Nephron (organoid): ENCODE measurements around the gene FEZ2.
A peak's percentile ranks its signal among the peaks of the same experiment; 100 is the strongest.

Source experiments
- H3K27ac Mint-ChIP-seq, 3 experiments: 2 replicates each; pipeline ENCODE4 v1.8.0; 2020; ENCODE audit warnings: mixed read lengths in 3 of 3, mild to moderate bottlenecking in 2 of 3, moderate library complexity in 1 of 3
- H3K27me3 Mint-ChIP-seq: 2 replicates; pipeline ENCODE4 v1.8.0; 2021; ENCODE audit warnings: low read depth, mild to moderate bottlenecking, moderate library complexity, mixed read lengths
- H3K36me3 Mint-ChIP-seq: 2 replicates; pipeline ENCODE4 v1.8.0; 2020; ENCODE audit warnings: low read depth, mixed read lengths
- H3K4me1 Mint-ChIP-seq: 2 replicates; pipeline ENCODE4 v1.8.0; 2020; ENCODE audit warnings: mixed read lengths
- H3K4me3 Mint-ChIP-seq, 3 experiments: 2 replicates each; pipeline ENCODE4 v1.8.0; 2020; ENCODE audit warnings: mild to moderate bottlenecking in 3 of 3, mixed read lengths in 3 of 3, moderate library complexity in 2 of 3
- H3K9me3 Mint-ChIP-seq: 2 replicates; pipeline ENCODE4 v1.8.0; 2020; ENCODE audit warnings: mixed read lengths
- TF ChIP-seq, protein P1 (sequence below), 3 experiments: fragments of 200-600 bp; sonication (generic); IDR thresholded peaks; one replicate each; pipeline ENCODE4 v1.5.0; 2021; ENCODE audit warnings: antibody characterized with exemption in 3 of 3; ENCODE audit not compliant: unreplicated experiment in 3 of 3

Gene FEZ2, protein sequence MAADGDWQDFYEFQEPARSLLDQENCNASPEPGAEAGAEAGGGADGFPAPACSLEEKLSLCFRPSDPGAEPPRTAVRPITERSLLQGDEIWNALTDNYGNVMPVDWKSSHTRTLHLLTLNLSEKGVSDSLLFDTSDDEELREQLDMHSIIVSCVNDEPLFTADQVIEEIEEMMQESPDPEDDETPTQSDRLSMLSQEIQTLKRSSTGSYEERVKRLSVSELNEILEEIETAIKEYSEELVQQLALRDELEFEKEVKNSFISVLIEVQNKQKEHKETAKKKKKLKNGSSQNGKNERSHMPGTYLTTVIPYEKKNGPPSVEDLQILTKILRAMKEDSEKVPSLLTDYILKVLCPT

DNA sequence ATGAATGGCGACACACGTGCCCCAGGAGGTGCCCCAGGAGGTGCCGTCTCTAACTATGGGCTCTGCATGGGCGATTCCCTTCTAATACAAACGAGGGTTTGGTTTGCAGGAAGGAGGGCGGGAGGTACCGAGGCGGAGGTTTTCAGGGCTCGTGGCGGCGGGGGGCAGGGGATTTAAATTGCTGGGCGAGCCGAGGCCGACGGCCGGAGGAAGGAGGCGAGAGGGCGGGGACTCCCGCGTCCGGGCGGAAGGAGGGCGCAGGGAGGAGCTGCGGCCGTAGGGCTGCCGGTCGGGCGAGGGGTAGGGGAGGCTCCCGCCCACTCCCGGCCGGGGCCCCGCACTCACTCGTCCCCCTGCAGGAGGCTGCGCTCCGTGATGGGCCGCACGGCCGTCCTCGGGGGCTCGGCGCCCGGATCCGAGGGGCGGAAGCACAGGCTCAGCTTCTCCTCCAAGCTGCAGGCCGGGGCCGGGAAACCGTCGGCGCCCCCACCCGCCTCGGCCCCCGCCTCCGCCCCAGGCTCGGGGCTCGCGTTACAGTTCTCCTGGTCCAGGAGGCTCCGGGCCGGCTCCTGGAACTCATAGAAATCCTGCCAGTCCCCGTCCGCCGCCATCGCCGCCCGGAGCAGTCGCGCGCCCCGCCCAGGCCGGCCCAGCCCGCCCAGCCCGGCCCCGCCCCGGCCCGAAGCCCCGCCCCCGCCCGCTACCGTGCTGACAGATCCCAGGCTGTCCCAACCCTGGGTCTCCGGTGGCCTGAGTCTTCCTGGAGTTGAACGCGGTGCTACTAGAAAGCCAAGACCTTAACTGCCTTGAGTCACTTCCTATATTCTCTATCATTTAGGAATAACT lies at the start of gene FEZ2:
TSS of gene FEZ2 (minus strand) at position 637 of the 846 bp plus-strand sequence. CDS start at position 611, 26 bp downstream.
- H3K27ac Mint-ChIP-seq = peak within 1 kb of the TSS; percentile 78 to 93 (median 92)
- peaks cover 28% of the 10 kb centered on the region for H3K4me1 Mint-ChIP-seq
- TF ChIP-seq, protein P1, sequence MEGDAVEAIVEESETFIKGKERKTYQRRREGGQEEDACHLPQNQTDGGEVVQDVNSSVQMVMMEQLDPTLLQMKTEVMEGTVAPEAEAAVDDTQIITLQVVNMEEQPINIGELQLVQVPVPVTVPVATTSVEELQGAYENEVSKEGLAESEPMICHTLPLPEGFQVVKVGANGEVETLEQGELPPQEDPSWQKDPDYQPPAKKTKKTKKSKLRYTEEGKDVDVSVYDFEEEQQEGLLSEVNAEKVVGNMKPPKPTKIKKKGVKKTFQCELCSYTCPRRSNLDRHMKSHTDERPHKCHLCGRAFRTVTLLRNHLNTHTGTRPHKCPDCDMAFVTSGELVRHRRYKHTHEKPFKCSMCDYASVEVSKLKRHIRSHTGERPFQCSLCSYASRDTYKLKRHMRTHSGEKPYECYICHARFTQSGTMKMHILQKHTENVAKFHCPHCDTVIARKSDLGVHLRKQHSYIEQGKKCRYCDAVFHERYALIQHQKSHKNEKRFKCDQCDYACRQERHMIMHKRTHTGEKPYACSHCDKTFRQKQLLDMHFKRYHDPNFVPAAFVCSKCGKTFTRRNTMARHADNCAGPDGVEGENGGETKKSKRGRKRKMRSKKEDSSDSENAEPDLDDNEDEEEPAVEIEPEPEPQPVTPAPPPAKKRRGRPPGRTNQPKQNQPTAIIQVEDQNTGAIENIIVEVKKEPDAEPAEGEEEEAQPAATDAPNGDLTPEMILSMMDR (IDR thresholded peaks at IDR 0.05; ENCODE audit: unreplicated experiment in 3 of 3) = peak in 1 of 3 experiments; percentile 7
- no peaks in the 10 kb centered on the region for H3K27me3 Mint-ChIP-seq
- peak within 1 kb of the TSS; percentile 92 to 96 (median 93) for H3K4me3 Mint-ChIP-seq
- no peaks in the 10 kb centered on the region for H3K9me3 Mint-ChIP-seq
- H3K36me3 Mint-ChIP-seq = peaks cover 38% of the 10 kb centered on the region

DNA sequence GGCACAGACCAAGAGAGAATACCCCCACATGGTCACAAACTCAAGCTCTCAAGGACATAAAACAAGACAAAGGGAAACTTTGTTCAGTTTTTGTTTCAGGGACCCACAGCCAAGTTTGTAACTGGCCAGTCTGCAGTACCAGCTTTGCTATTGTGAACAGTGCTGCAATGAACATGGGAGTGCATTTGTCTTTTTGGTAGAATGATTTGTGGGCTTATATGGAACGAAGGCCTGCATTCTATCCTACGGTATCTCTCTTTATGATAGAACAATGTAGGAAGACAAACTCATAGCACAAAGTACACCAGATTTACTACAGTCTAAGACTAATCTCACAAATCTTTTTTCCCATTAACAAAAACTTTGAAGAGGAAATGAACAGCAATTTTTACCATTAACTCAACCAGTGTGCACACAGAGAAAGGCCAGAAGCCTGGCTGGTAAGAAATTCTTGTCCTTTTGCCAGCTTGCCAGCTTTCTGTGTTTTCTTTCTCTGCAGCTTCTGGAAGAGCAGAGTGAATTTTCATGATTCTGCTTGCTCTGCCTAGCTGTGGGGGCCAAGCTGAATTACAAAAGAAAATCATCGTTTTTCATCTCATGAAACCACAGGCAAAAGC lies 37.1 kb upstream of the FEZ2 start:
- TF ChIP-seq, protein P1 (IDR thresholded peaks at IDR 0.05; ENCODE audit: unreplicated experiment in 3 of 3) = no peak
- Mint-ChIP-seq H3K27me3 (peaks cover 3% of the 10 kb centered on the region), H3K9me3 (peaks cover 8% of the 10 kb centered on the region), H3K27ac (no peak overlapping the region), H3K4me1 (no peaks in the 10 kb centered on the region), H3K36me3 (no peaks in the 10 kb centered on the region), H3K4me3 (no peak overlapping the region)

DNA sequence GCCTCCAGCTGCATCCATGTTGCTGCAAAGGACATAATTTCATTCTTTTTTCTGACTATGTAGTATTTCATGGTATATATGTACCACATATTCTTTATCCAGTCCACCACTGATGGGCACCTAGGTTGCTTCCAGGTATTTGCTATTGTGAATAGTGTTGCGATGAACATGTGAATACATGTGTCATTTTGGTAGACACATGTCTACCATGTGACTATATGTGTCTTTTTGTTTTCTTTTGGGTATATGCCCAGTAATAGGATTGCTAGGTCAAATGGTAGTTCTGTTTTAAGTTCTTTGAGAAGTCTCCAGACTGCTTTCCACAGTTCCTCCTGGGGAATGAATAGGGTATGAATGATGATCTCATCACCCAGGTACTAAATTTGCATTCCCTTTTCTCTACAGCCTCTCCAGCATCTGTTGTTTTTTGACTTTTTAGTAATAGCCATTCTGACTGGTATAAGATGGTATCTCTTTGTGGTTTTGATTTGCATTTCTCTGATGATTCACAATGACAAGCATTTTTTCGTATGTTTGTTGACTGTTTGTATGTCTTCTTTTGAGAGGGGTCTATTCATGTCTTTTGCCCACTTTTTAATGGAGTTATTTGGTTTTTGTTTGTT lies 35.6 kb upstream of the FEZ2 start:
- no peaks in the 10 kb centered on the region for H3K36me3 Mint-ChIP-seq
- no peak overlapping the region for H3K27ac Mint-ChIP-seq
- peaks cover 8% of the 10 kb centered on the region for H3K9me3 Mint-ChIP-seq
- TF ChIP-seq, protein P1 (IDR thresholded peaks at IDR 0.05; ENCODE audit: unreplicated experiment in 3 of 3) = no peak
- no peak overlapping the region for H3K4me3 Mint-ChIP-seq
- peaks cover 3% of the 10 kb centered on the region for H3K27me3 Mint-ChIP-seq
- H3K4me1 Mint-ChIP-seq = no peaks in the 10 kb centered on the region

DNA sequence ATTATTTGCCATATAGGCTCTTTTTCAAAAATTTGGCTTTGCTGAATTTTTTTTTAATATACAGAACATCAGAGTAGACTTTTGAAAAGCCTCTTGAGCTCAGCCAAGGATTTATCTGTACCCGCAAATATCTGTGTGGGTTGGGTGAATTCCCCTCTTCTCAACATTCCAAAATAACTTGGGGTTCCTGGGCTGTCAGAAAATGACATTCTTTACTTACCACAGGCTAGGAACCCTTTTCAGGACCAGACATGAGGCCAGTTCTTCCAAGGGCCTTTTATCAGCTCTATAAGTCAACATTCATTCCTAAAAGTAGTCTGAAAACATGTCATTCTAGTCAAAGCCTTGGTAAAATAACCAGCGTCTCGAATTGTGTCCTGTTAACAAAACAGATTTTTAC lies 28.8 kb upstream of the FEZ2 start:
- H3K9me3 Mint-ChIP-seq = peaks cover 3% of the 10 kb centered on the region
- no peaks in the 10 kb centered on the region for H3K27me3 Mint-ChIP-seq
- no peaks in the 10 kb centered on the region for H3K36me3 Mint-ChIP-seq
- H3K27ac Mint-ChIP-seq = no peak overlapping the region
- no peak overlapping the region for H3K4me3 Mint-ChIP-seq
- TF ChIP-seq, protein P1 (IDR thresholded peaks at IDR 0.05; ENCODE audit: unreplicated experiment in 3 of 3) = no peak
- H3K4me1 Mint-ChIP-seq = no peaks in the 10 kb centered on the region

DNA sequence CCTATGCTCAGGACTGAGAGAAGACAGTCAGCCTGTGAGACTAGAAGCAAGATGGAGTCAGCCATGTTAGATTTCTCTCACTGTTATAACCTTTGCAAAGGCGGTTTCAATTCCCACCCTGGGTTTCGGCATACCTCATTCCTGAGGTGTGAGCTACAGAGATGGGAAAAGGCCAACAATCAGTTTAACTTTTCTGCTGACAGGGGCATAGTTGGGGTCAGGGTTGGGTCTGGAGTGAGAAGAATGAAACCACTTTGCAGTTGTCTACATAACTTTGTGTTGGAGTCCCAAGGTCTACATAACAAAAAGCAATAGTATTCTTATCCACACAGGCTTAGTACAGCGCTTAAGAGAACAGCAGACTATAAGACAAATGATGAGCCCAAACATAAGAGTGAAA lies 28.1 kb upstream of the FEZ2 start:
- Mint-ChIP-seq H3K9me3 (peaks cover 3% of the 10 kb centered on the region), H3K4me1 (no peaks in the 10 kb centered on the region), H3K36me3 (no peaks in the 10 kb centered on the region), H3K27ac (no peak overlapping the region), H3K27me3 (no peaks in the 10 kb centered on the region), H3K4me3 (no peak overlapping the region)
- TF ChIP-seq, protein P1 (IDR thresholded peaks at IDR 0.05; ENCODE audit: unreplicated experiment in 3 of 3) = no peak
